Muscle of arm (tissue), 12 donors: Measurements from ENCODE around the gene ZFHX3. TPM values are rescaled to one million over a fixed set of nuclear protein-coding genes. Genes with fewer than 3 reads are reported as not detected.

Source experiments
- DNase-seq: peaks from one replicate; pipeline ENCODE4 v3.0.0-alpha.2; 2013
- polyA plus RNA-seq, 12 donors: library from polyadenylated mRNA; unstranded; fragments of 120-200 nt; gene quantifications; one replicate each; pipeline ENCODE4 v1.2.1, GENCODE V29; 2013; ENCODE audit not compliant: insufficient read length in 12 of 12

ZFHX3 gene
- polyA plus RNA-seq, 12 donors: 7.2 to 25.4 (median 9.7) TPM

DNA sequence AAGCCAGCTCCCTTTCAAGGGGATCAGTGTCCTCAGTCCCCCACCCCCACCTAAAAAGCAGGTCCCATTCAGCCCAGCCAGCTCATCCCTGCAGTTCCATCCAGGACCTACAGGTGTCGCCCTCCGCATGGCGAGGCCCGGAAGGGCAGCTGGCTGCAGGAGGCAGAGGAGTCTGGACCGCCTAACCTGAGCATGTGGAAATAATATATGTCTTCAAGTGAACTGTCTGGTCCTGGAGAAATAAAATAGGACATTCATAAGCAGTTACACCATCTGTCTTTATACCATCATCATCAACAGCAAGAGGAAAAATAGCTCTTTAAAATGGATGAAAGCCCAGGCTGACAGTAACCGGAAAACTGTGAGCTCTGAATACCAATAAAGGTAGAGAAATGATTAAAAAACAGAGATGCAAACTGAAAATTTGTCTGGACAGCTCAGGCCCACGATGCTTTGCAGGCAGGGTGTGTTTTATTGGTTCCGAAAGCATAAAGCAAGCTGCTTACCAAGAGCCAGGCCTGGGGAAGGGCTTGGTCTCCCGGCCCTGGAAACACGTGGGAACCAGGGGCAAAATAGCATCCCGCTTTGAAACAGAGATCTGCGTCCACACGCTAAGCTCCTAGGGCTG is 215.2 kb downstream of the ZFHX3 start:
- peak; percentile 90 for DNase-seq

- DNase-seq: no peak
Observed at GRCh38 chr16:72829846-72830775, 217.8 kb downstream of the ZFHX3 start.

GRCh38 chr16:72827866-72828265 is 220.1 kb downstream of the ZFHX3 start:
- no peak for DNase-seq

DNA sequence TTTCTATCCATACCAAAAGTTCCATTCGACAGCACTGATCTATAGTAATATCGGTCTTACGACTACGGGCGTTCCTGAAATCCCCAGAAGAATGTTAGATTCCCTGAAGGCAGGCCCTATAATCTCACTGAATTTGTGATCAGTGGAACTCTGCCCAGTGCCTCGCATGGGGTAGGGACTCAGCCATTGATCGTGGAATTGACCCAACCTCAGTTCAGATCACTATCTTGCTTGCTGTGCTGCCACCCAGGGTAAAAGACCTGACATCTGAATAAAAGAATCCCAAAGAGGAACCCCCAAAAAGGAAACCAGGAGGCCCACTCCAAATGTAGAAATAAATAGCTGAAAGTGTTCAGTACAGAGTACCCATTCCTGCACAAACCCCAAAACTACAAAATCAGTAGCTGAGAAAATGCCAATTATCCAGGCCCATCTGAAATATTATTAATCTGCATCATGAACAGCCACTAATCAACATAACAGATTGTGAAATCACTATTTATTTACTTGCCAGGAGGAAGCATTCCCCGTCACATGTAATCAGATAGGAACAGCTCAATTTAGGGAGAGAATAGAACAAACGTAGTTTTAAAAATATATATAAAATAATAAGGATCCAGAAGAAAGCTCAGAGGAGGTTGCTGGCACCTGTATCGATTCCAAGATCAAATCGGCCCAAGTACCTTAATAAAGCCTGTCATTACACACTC is 221.9 kb downstream of the ZFHX3 start:
- DNase-seq: no peak

- DNase-seq: no peak
Observed at GRCh38 chr16:72824761-72825160, 223.2 kb downstream of the ZFHX3 start.

DNA sequence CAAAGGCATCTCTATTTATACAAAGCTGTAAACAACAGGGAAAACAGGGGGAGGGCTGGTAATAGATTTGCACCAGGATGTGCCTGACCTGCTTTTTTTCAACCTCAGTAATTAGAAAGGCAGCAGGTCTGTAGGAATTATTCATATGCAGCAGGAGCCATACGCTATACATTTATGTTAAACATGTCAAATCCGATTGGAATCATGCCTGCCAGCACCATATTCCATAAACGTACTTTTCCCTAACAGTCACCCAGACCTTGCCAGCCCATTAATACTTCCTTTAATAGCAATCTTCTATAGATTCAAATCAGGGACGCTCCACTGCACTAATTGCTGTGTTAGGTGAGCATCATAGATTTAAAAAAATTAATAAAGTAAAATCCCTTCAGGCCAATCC is 223.9 kb downstream of the ZFHX3 start:
- no peak for DNase-seq

DNA sequence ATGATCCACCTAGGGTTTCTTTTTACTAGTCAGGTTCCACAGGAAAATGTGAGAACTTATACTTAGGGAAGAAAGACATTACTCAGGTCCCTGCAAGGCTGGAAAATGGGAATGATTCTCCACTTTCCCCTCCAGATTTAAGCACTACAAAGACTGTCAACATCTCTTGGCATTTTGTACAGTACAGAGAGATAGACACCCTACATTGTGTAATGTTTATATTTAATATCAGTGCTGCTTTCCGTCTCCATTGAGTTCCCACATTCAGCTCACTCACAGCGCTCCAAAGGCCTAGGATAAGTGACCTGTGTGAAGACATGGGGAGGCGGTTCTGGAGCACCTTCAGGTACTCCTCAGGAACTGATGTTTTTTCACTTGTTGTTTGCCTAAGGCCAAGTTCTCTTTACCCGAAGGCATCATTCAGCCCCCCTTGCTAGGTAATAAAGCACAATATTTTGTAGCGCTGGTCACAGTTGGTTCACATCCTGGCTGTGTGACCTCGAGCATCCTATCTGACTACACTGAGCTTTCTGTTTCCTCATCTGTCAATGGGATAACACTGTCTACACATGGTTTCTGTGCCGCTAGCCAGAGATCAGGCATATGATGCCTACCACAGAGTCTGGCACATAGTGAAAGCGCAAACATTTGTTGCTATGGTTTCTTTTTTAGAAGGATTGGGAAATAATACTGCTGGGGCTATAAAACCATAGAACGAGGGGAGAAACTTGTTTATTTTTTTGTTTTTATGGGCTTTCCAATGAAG is 226.6 kb downstream of the ZFHX3 start:
- DNase-seq: no peak

DNA sequence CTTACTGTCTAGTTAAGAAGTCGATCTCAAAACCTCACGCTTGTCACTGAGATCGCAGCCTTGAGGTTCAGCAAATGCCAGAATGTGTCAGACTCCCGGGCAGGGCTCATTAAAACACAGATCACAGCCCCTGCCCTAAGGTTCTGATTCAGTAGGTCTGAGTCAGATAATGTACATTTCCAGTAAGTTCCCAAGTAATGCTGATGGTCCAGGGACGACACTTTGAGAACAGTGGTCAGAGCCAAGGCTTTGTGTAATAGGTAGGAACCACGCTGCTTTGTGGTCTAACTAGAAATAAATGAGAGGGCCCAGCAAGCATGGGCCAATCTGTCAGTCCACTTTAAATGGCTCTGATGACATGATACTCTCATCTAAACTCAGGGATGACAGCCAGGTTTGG is 228.6 kb downstream of the ZFHX3 start:
- no peak for DNase-seq

DNA sequence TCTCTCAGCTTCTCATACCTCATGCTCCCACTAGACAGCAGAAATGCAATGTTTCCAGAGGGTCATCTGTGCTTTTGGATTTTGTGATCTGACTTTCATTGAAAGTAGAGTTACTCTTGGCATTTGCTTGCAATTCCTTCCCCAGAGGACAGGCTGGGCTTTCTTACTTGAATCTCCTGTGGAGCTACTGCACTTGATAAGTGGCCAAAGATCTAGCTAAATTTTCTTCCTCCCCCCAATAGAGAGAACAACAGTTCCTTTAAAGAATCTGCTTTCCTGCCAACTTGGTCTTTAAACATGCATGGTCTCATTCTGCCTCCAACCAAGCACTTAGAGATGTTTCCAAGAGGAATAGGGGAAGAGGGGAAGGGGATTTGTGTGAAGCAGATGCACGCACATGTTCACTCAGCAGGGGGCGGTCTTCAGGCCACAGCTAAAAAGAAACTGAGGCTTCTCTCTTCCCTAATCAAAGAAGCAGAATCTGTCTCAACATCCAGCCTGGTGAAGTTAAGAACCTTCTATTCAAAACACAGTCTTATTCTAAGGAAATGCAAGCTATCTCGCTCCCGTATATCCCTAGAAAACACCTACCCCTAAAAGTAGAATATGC is 229.6 kb downstream of the ZFHX3 start:
- DNase-seq: no peak

GRCh38 chr16:72815348-72816318 is 232.3 kb downstream of the ZFHX3 start:
- DNase-seq: no peak

DNA sequence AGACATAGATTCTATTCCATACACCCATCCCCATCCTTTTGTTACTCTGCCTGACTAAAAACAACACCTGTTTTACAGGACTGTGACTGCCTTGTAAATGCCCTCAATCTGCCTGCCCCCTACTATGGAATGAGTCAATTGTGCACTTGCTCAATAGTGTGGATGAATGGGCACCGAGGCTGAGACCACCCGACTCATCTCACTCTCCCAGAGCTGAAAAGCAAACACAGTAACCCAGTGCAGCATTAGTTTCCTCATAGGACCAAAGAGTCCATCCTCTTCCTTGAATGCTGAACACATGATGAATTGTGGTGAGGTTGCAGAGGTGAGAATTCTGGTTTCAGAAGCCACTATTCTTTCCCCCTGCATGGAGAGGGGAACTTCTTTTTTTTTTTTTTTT is 233.7 kb downstream of the ZFHX3 start:
- no peak for DNase-seq

DNA sequence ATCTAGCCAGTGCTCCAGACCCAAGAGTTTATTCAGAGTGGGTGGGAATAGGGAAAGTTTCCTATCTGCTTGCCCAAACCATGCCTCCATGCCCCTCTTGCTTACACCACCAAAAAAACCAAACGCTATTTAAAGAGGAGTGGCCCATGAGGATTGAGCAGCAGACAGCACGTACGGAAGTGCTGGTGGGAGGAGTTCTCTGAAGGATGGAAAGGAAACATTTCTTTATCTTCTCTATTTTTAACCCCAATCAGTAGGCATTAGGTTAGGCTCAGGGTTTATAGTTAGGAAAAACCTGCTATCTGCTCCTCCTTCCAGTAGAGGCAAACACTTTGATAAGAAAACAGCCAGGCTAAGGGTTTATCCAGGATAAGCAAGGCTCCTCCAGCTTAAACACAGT is 235.3 kb downstream of the ZFHX3 start:
- no peak for DNase-seq

DNA sequence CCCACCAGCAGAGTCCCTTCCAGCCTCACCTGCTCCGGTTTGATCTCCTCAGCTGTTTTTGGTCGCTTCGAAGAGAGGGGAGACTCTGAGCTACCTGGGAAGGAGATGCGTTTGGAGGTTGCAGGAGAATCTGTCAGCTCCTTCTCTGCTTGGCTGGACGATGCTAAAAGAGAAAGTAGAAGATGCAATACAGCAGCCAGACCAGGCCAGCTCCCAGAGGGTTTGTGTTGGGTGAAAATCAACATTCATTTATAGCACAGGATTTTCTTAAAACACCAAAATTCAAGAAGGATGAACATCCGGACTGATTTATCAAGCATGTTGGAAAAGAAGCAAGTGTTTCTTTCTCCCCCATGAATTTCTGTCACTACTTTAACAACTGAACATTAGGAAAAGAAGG is 236.1 kb downstream of the ZFHX3 start:
- DNase-seq: no peak

GRCh38 chr16:72811188-72811720 is 236.7 kb downstream of the ZFHX3 start:
- DNase-seq: no peak

DNA sequence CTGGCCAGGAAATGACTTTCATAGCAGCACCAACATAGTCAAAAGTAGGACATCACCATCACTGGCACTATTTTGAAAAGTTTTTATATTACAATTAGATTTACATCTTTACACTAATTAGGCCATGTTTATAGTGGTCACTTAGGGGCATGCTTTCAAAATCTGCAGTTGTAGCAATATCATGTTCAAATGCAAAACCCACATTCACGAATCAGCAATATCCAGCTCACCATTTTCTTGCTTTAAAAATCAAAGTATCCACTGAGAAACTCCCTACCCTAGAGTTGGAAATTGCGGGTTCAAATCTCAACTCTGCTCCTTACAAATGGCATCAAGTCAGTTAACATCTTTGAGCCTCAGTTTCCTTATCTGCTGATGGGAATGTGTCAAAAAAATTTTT is 237.4 kb downstream of the ZFHX3 start:
- no peak for DNase-seq

DNA sequence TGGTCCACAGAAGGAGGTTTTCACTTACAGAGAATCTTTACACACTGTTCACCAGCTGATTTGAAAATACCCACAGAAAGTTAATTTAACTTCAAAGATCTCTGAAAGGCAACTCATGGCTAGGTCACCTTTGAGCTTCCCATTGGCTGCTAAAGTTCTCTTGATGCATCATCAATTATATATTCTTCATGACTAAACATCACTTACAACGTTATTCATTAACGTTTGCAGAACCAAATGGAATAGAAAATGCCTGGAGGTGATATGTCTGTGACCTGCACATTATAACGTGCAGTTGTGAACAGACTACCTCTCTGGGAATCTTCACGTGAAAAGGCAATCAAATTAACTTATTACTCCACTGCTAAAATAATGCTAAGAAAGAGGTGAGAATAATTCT is 238.5 kb downstream of the ZFHX3 start:
- no peak for DNase-seq

- no peak for DNase-seq
Observed at GRCh38 chr16:72808754-72809153, 239.2 kb downstream of the ZFHX3 start.

GRCh38 chr16:72807245-72807644 is 240.7 kb downstream of the ZFHX3 start:
- DNase-seq: no peak

- DNase-seq: no peak
Observed at GRCh38 chr16:72805486-72805885, 242.4 kb downstream of the ZFHX3 start.
